ENCODE results near the gene L3MBTL1. TPM values are rescaled to one million over a fixed set of nuclear protein-coding genes. Genes with fewer than 3 reads are reported as not detected.

L3MBTL1 gene
- total RNA-seq, 3 donors from 2014 or later: 6.4 to 13.1 (median 10.7) TPM

- no peak for DNase-seq
- no peak for ATAC-seq
- no peaks in the 10 kb centered on the region for H3K36me3 ChIP-seq (ENCODE audit: low read depth)
- no peak overlapping the region for H3K4me3 ChIP-seq
- TF ChIP-seq CTCF (IDR thresholded peaks at IDR 0.05): no peak
- intact Hi-C loops (cut with DNase I, micrococcal nuclease): no loop called here
- no peaks in the 10 kb centered on the region for H3K9me3 ChIP-seq
- H3K4me1 ChIP-seq (ENCODE audit: low read depth): peaks cover 2% of the 10 kb centered on the region
These were observed 8.8 kb downstream of the L3MBTL1 start for GRCh38 chr20:43516251-43516824.

GRCh38 chr20:43520074-43520630 lies 12.7 kb downstream of the L3MBTL1 start:
- no peaks in the 10 kb centered on the region for H3K9me3 ChIP-seq
- no peak for ATAC-seq
- no peak for DNase-seq
- H3K36me3 ChIP-seq (ENCODE audit: low read depth): no peaks in the 10 kb centered on the region
- intact Hi-C loops (cut with DNase I, micrococcal nuclease): loop anchor here in 1 of 2 donors (2.0 kb wide), 1 partner anchor 39 kb away; no protein-coding TSS in a partner anchor
- H3K4me1 ChIP-seq (ENCODE audit: low read depth): no peaks in the 10 kb centered on the region
- no peak for TF ChIP-seq CTCF (IDR thresholded peaks at IDR 0.05)
- no peak overlapping the region for H3K4me3 ChIP-seq

GRCh38 chr20:43525021-43525420 lies 17.5 kb downstream of the L3MBTL1 start:
- H3K9me3 ChIP-seq: no peaks in the 10 kb centered on the region
- H3K4me3 ChIP-seq: no peak overlapping the region
- DNase-seq: no peak
- no peaks in the 10 kb centered on the region for H3K36me3 ChIP-seq (ENCODE audit: low read depth)
- no peaks in the 10 kb centered on the region for H3K4me1 ChIP-seq (ENCODE audit: low read depth)
- no peak for ATAC-seq
- no peak for TF ChIP-seq CTCF (IDR thresholded peaks at IDR 0.05)
- intact Hi-C loops (cut with DNase I, micrococcal nuclease): no loop called here

GRCh38 chr20:43528258-43528875 lies 20.9 kb downstream of the L3MBTL1 start:
- Histone ChIP-seq H3K4me1 (ENCODE audit: low read depth) (no peaks in the 10 kb centered on the region), H3K36me3 (ENCODE audit: low read depth) (no peaks in the 10 kb centered on the region), H3K4me3 (no peak overlapping the region), H3K9me3 (no peaks in the 10 kb centered on the region)
- ATAC-seq (no peak), DNase-seq (no peak)
- intact Hi-C loops (cut with DNase I, micrococcal nuclease): no loop called here
- TF ChIP-seq CTCF (IDR thresholded peaks at IDR 0.05): no peak

GRCh38 chr20:43529051-43529450 lies 21.6 kb downstream of the L3MBTL1 start:
- Histone ChIP-seq H3K4me1 (ENCODE audit: low read depth) (no peaks in the 10 kb centered on the region), H3K9me3 (no peaks in the 10 kb centered on the region), H3K4me3 (no peak overlapping the region), H3K36me3 (ENCODE audit: low read depth) (no peaks in the 10 kb centered on the region)
- no peak for TF ChIP-seq CTCF (IDR thresholded peaks at IDR 0.05)
- no peak for ATAC-seq
- intact Hi-C loops (cut with DNase I, micrococcal nuclease): no loop called here
- no peak for DNase-seq
